ENCODE measurements around the gene YPEL2.

DNA sequence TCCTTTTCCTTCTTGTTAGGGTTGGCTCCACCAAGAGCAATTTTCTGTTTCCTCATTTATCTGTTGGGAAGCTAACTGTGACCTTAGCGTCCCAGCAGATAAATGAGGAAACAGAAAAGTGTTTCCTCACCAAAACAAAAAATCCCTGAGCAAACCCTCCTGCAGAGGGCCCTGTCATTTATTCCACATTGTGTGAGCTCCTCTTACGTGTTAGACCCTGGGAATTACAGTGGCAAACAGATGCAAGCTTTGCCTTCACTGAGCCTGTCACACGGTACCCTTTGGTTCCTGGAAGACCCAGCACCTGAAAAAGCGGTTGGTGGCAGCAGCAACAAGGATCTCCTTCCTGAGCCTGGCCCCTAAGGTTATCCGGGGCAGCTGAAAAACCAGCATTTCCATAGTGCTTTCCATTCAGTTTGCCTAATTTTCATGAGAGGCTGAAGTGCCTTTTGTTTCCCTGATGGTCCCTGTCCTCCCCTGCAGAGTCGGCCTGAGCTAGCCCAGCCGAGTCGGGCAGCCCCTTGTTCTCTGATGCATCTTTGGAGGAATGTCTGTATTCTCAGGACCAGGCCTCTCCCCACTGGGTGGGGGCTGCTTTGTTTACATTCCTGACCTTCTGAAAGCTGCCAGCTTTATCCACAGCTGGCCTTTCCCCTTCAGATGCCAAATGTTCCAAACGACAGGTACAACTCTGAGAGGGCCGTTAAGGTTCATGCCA is 34.7 kb downstream of the YPEL2 start:
- TF ChIP-seq, protein P1, sequence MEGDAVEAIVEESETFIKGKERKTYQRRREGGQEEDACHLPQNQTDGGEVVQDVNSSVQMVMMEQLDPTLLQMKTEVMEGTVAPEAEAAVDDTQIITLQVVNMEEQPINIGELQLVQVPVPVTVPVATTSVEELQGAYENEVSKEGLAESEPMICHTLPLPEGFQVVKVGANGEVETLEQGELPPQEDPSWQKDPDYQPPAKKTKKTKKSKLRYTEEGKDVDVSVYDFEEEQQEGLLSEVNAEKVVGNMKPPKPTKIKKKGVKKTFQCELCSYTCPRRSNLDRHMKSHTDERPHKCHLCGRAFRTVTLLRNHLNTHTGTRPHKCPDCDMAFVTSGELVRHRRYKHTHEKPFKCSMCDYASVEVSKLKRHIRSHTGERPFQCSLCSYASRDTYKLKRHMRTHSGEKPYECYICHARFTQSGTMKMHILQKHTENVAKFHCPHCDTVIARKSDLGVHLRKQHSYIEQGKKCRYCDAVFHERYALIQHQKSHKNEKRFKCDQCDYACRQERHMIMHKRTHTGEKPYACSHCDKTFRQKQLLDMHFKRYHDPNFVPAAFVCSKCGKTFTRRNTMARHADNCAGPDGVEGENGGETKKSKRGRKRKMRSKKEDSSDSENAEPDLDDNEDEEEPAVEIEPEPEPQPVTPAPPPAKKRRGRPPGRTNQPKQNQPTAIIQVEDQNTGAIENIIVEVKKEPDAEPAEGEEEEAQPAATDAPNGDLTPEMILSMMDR (IDR thresholded peaks at IDR 0.05; ENCODE audit: borderline replicate concordance, extremely low read depth, low read length, poor library complexity, severe bottlenecking): no peak
- no peak for TF ChIP-seq EZH2 (IDR thresholded peaks at IDR 0.05; ENCODE audit: borderline replicate concordance, low read depth, low read length, severe bottlenecking)

Measured in DND-41 (cell line).